Nephron progenitor cell (in vitro differentiated cells): Measurements from ENCODE around the gene C11orf58.

ENCODE experiments used
- DNase-seq: peaks from one replicate; pipeline ENCODE4 v3.0.0; 2021
- H3K27ac Mint-ChIP-seq: 2 replicates; pipeline ENCODE4 v1.8.0; 2021; ENCODE audit warnings: mild to moderate bottlenecking, moderate library complexity, mixed read lengths
- H3K27me3 Mint-ChIP-seq: 2 replicates; pipeline ENCODE4 v1.8.0; 2021; ENCODE audit warnings: mild to moderate bottlenecking, low read depth, mixed read lengths; ENCODE audit not compliant: poor library complexity
- H3K36me3 Mint-ChIP-seq: 2 replicates; pipeline ENCODE4 v1.8.0; 2021; ENCODE audit warnings: low read depth, mixed read lengths
- H3K4me1 Mint-ChIP-seq: 2 replicates; pipeline ENCODE4 v1.8.0; 2021; ENCODE audit warnings: mixed read lengths
- H3K4me3 Mint-ChIP-seq: 2 replicates; pipeline ENCODE4 v1.8.0; 2021; ENCODE audit warnings: mild to moderate bottlenecking, moderate library complexity, mixed read lengths
- H3K9me3 Mint-ChIP-seq: 2 replicates; pipeline ENCODE4 v1.8.0; 2021; ENCODE audit warnings: mild to moderate bottlenecking, moderate library complexity, mixed read lengths
- TF ChIP-seq, protein P1 (sequence below): fragments of 200-600 bp; sonication (generic); IDR thresholded peaks from 2 replicates; pipeline ENCODE4 v1.5.0; 2021; ENCODE audit warnings: antibody characterized with exemption

Gene C11orf58

GRCh38 chr11:16744128-16744725, 5.8 kb downstream of the C11orf58 start:
- Mint-ChIP-seq H3K27me3 (no peaks in the 10 kb centered on the region), H3K4me1 (peaks cover 17% of the 10 kb centered on the region), H3K9me3 (peaks cover 17% of the 10 kb centered on the region), H3K36me3 (peaks cover 56% of the 10 kb centered on the region), H3K4me3 (no peak overlapping the region), H3K27ac (no peak overlapping the region)
- DNase-seq: no peak
- TF ChIP-seq, protein P1, sequence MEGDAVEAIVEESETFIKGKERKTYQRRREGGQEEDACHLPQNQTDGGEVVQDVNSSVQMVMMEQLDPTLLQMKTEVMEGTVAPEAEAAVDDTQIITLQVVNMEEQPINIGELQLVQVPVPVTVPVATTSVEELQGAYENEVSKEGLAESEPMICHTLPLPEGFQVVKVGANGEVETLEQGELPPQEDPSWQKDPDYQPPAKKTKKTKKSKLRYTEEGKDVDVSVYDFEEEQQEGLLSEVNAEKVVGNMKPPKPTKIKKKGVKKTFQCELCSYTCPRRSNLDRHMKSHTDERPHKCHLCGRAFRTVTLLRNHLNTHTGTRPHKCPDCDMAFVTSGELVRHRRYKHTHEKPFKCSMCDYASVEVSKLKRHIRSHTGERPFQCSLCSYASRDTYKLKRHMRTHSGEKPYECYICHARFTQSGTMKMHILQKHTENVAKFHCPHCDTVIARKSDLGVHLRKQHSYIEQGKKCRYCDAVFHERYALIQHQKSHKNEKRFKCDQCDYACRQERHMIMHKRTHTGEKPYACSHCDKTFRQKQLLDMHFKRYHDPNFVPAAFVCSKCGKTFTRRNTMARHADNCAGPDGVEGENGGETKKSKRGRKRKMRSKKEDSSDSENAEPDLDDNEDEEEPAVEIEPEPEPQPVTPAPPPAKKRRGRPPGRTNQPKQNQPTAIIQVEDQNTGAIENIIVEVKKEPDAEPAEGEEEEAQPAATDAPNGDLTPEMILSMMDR: no peak

GRCh38 chr11:16745950-16746605, 7.6 kb downstream of the C11orf58 start:
- TF ChIP-seq, protein P1: no peak
- no peak for DNase-seq
- Mint-ChIP-seq H3K27me3 (no peaks in the 10 kb centered on the region), H3K9me3 (peaks cover 18% of the 10 kb centered on the region), H3K27ac (no peak overlapping the region), H3K4me1 (peaks cover 17% of the 10 kb centered on the region), H3K4me3 (no peak overlapping the region), H3K36me3 (peaks cover 74% of the 10 kb centered on the region)

- Mint-ChIP-seq H3K9me3 (peaks cover 6% of the 10 kb centered on the region), H3K4me1 (peaks cover 4% of the 10 kb centered on the region), H3K4me3 (no peak overlapping the region), H3K27ac (no peak overlapping the region), H3K36me3 (peaks cover 97% of the 10 kb centered on the region), H3K27me3 (no peaks in the 10 kb centered on the region)
- TF ChIP-seq, protein P1: no peak
- no peak for DNase-seq
Measured at GRCh38 chr11:16749092-16749491, 10.6 kb downstream of the C11orf58 start.

- TF ChIP-seq, protein P1: no peak
- Mint-ChIP-seq H3K4me3 (no peak overlapping the region), H3K4me1 (no peaks in the 10 kb centered on the region), H3K9me3 (peaks cover 6% of the 10 kb centered on the region), H3K27ac (peak overlapping the region; percentile 45), H3K27me3 (no peaks in the 10 kb centered on the region), H3K36me3 (peaks cover 95% of the 10 kb centered on the region)
- no peak for DNase-seq
Measured at GRCh38 chr11:16749666-16750065, 11.2 kb downstream of the C11orf58 start.

GRCh38 chr11:16750417-16750816, 12.0 kb downstream of the C11orf58 start:
- H3K4me1 Mint-ChIP-seq: no peaks in the 10 kb centered on the region
- TF ChIP-seq, protein P1: no peak
- H3K4me3 Mint-ChIP-seq: no peak overlapping the region
- peaks cover 6% of the 10 kb centered on the region for H3K9me3 Mint-ChIP-seq
- no peaks in the 10 kb centered on the region for H3K27me3 Mint-ChIP-seq
- H3K27ac Mint-ChIP-seq: no peak overlapping the region
- DNase-seq: no peak
- peaks cover 91% of the 10 kb centered on the region for H3K36me3 Mint-ChIP-seq
